GM18498 (cell line): ENCODE measurements around the gene MARCHF2.

Experiments
- ATAC-seq: cut with Tn5 transposase; IDR thresholded peaks from one replicate; pipeline ENCODE4 v1.9.1; 2021; ENCODE audit warnings: mild to moderate bottlenecking, moderate library complexity; ENCODE audit not compliant: unreplicated experiment

The MARCHF2 gene

DNA sequence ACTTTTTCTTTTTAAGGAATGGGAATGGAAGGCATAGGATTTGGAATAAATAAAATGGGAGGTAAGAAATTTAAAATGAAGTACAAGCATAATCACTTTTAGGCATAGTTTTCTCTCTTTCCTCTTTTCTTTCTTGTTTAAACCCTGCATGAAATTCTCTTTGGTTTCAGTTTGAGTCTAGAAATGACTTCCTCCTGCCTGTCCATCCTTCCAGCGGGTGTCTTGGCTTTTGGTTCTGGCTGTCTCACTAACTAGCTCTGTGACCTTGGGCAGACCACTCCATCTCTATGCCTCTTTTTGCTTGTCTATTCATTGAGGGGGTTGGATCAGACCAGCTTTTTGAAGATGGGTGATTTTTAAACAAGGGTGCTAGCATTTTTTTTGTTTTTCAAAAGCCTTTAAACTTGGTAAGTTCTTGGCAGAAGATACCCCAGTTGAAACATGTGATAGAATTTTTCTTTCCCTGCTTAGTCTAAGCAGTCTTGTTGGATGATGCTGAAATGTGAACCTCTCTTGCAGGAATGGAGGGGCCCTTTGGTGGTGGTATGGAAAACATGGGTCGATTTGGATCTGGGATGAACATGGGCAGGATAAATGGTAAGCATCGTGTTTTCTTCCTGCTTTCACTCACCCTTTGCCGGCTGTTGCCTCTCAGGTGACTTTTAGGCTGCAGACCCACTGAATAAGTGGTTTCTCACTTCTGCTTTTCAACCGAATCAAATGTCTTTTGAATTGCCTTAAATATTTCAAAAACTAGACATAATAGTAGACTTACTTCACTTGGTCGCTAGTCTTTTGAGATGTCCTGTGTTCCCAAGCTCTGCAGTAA, 60.8 kb downstream of the MARCHF2 start:
- ATAC-seq, result peak; percentile 73

- ATAC-seq, result no peak
These were observed 61.9 kb downstream of the MARCHF2 start for GRCh38 chr19:8475005-8475404.

DNA sequence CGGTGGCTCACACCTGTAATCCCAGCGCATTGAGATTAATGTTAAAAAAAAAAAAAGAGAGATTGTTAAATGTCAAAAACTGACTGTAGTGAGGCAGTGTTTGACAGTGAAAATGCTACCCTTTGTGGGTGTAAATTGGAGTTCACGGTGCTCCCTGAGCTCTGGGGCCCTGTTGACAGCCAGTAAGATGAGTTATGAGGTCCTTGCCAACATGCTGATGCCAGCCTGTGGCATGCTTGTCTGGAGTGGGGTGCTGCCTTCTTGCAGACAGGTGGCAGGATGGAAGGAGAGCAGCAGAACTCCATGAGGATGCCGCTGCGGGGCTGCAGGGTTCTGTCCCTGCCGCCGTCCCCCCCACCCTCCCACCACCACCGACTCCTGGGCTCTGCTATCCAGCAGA, 63.4 kb downstream of the MARCHF2 start:
- ATAC-seq, result no peak

DNA sequence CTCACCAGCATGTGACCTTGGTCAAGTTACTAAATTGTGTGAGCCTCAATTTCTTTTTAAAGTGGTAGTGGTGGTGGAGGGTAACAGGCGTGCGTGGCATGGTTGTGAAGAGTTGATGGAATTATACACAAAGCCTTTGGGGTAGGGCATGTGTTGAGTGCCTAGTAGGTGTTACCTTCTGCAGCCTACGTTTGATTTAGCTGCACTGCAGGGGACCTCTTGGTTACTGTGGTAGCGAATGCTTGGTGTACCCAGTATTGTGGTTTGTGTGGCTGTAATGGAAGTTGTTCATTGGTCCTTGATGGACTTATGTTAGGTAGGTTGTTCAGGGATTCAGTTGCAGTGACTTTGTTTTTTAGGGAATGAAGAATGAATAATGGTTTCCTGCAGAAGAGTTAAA, 64.8 kb downstream of the MARCHF2 start:
- ATAC-seq, result no peak

DNA sequence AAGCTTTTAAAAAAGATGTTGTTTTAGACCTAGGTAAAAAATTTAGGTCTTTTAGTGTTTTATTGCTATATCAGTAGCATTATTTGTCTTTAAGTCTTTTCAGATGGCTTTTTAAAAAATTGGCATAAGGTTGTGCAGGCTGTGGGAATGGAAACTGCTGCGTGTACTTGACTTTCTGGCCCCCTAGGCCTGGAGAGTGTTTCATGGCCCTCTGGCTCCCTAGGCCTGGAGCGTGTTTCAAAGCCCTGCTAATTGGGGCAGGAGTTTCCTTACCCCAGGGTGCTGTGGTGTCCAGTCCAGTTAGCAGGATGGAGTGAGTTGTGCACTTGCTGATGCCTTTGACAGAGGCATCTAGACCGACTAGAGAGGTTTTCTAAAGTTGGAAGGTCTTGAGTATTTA, 65.5 kb downstream of the MARCHF2 start:
- ATAC-seq, result no peak

GRCh38 chr19:8481201-8481600, 68.1 kb downstream of the MARCHF2 start:
- no peak for ATAC-seq

GRCh38 chr19:8481616-8482015, 68.5 kb downstream of the MARCHF2 start:
- ATAC-seq, result no peak

GRCh38 chr19:8482696-8483095, 69.6 kb downstream of the MARCHF2 start:
- no peak for ATAC-seq

DNA sequence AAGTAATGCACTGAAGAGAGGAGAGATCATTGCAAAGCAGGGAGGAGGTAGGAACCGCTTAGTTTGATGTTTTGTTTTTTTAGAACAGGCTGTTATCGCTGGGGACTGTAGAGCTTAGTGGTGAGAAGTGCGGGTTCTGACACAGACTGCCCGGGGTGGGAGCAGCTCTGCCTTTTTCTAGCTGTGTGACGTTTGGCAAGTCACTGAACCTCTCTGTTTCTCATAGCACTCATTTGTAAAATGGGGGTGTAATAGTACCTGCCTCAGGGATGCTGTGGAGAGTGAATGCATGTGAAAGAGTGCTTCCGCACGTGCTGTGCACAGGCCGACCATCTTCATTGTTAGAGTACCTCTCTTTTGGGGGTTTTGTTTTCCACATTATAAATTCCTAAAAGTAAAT, 70.1 kb downstream of the MARCHF2 start:
- no peak for ATAC-seq

GRCh38 chr19:8484331-8484894, 71.3 kb downstream of the MARCHF2 start:
- ATAC-seq, result no peak

DNA sequence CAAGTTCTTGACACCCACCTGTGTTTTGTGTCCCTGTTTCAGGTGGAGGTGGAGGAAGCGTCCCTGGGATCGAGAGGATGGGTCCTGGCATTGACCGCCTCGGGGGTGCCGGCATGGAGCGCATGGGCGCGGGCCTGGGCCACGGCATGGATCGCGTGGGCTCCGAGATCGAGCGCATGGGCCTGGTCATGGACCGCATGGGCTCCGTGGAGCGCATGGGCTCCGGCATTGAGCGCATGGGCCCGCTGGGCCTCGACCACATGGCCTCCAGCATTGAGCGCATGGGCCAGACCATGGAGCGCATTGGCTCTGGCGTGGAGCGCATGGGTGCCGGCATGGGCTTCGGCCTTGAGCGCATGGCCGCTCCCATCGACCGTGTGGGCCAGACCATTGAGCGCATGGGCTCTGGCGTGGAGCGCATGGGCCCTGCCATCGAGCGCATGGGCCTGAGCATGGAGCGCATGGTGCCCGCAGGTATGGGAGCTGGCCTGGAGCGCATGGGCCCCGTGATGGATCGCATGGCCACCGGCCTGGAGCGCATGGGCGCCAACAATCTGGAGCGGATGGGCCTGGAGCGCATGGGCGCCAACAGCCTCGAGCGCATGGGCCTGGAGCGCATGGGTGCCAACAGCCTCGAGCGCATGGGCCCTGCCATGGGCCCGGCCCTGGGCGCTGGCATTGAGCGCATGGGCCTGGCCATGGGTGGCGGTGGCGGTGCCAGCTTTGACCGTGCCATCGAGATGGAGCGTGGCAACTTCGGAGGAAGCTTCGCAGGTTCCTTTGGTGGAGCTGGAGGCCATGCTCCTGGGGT, 72.7 kb downstream of the MARCHF2 start:
- no peak for ATAC-seq

DNA sequence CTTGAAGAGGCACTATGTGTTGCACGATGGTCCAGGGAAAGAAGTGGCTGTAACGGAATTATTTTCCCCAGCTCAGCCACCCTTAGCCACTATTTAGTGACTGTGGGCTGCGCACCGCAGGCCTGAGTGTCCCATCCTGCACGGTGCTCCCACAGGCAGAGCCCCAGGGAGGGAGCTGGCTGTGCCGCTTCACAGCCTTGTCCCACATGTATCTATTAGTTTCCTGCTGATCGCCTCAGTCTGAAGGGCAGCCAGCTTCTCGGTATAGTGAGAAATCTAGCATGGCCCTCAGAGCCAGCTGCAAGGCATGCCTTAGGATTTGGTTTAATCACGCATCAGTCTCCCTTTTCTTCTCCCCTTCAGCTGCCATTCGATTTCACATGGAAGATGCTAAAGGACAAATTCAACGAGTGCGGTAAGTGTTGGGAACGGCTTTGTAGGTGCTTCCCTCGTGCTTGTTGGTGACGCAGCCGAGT, 73.6 kb downstream of the MARCHF2 start:
- ATAC-seq, result no peak

DNA sequence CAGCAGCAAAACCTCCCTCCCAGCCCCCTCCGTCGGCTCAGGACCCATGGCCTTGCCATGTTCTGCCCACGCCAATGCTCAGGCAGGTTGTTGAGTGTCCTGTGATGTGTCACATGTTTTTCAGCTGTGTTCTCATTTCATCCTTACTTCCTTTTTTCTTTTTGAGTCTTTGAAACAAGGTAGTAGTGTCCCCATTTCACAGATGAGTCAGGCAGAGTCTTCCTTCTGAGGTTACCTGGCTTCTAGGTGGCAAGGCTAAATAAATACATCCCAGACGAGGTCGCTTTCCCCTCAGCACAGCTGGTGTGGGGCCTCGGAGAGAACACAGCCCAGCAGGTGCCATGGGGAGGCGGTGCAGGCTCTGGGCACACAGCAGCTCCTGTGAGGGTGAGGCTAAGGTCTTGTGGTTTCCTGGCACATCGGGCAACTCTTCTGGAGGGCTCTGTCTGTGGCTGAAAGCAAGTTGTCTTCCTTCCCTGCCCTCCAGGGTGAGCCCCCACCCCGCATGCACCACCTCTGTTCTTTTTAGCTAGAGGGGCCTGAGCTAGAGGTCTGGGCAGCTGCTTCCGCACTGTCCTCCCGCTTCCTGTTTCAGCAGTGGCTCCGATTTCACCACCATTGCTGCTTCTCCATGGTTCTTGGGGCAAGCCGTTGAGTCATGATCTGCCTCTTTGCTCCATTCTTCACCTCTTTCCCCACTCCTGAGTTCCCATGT, 74.2 kb downstream of the MARCHF2 start:
- ATAC-seq, result peak; percentile 67

DNA sequence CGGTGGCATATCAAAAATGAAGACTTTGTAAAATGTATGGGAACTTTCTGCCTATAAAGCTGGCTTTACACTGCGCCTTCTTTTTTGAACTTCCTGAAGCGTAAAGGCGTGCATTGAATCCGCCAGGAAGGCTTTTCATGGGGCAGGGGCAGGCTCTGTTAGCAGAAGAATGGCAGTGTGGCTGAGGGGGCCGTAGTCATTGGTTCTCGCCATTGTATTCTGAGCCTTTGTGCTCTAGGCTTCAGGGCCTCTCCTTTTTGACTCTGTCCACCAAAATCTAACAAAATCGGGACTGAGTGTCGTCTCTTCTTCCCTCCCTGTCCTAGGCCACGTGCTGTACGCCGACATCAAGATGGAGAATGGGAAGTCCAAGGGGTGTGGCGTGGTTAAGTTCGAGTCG, 75.3 kb downstream of the MARCHF2 start:
- no peak for ATAC-seq
